HCT116 (cell line): ENCODE data around the gene INCENP. TPM values are rescaled to one million over a fixed set of nuclear protein-coding genes. Genes with fewer than 3 reads are reported as not detected.

Experiments used
- ATAC-seq: fragments of 200-7000 bp; cut with Tn5 transposase; 2 replicates; pipeline ENCODE4 v1.9.1; 2020; ENCODE audit warnings: mild to moderate bottlenecking, moderate library complexity
- BruUV-seq: library from RNA; stranded (reverse); fragments of 400-500 nt; replicated peaks from 2 replicates; lab custom pipeline; 2021; lab: Mats Ljungman, UMichigan
- CTCF ChIA-PET: fragments of 300-600 bp; sonication (Branson Sonifier 250); formaldehyde crosslinking; loops from one replicate; lab custom pipeline; 2021; ENCODE audit warnings: antibody characterized with exemption; lab: Charles Lee
- POLR2A ChIA-PET: fragments of 300-600, 350-600 bp; sonication (Branson Sonifier 250); formaldehyde crosslinking; loops from one replicate; lab custom pipeline; 2021; ENCODE audit warnings: antibody characterized with exemption; lab: Charles Lee
- RAD21 ChIA-PET, 2 experiments: fragments of 300-600 bp; sonication (Branson Sonifier 250); formaldehyde crosslinking; loops; one replicate each; lab custom pipeline; 2023; ENCODE audit warnings: low total read pairs in 2 of 2; ENCODE audit not compliant: uncharacterized antibody in 2 of 2, unreplicated experiment in 2 of 2, low non-redundant PET in 1 of 2; lab: Charles Lee
- DNase-seq: peaks from one replicate; pipeline ENCODE4 v3.0.0-alpha.2; 2010; ENCODE audit warnings: low read depth, low spot score
- H2AFZ ChIP-seq: fragments of 200-600 bp; shearing (Covaris generic), sonication (generic); 2 replicates; pipeline ENCODE4 v1.6.1; 2017; ENCODE audit warnings: low read depth, mixed run types, mixed read lengths, antibody characterized with exemption, low read length; ENCODE audit not compliant: poor library complexity, severe bottlenecking
- H3K27ac ChIP-seq: 2 replicates; pipeline ENCODE4 v1.5.1; 2012; ENCODE audit warnings: low read depth, low read length
- H3K27me3 ChIP-seq: fragments of 200-600 bp; sonication (generic); 2 replicates; pipeline ENCODE4 v1.6.1; 2016; ENCODE audit warnings: mixed run types, low read length, mixed read lengths; ENCODE audit not compliant: insufficient read depth
- H3K36me3 ChIP-seq, 2 experiments: fragments of 200-500 bp in 1 of 2; fragments of 200-600 bp in 1 of 2; sonication (Bioruptor generic) in 1 of 2; sonication (generic) in 1 of 2; 2 replicates each; pipeline versions ENCODE4 v1.5.1 to v1.6.1; 2014 to 2016; ENCODE audit warnings: low read length in 2 of 2, inconsistent platforms in 1 of 2, mixed read lengths in 1 of 2, mixed run types in 1 of 2; ENCODE audit not compliant: insufficient read depth in 2 of 2, control insufficient read depth in 1 of 2
- H3K4me1 ChIP-seq, 2 experiments: fragments of 200-600 bp in 1 of 2; sonication (generic) in 1 of 2; 2 replicates each; pipeline versions ENCODE4 v1.5.1 to v1.6.1; 2012 to 2017; ENCODE audit warnings: low read length in 2 of 2, inconsistent platforms in 1 of 2, mild to moderate bottlenecking in 1 of 2, mixed read lengths in 1 of 2, mixed run types in 1 of 2, moderate library complexity in 1 of 2; ENCODE audit not compliant: insufficient read depth in 2 of 2, control insufficient read depth in 1 of 2
- H3K4me2 ChIP-seq: fragments of 200-600 bp; sonication (generic); 2 replicates; pipeline ENCODE4 v1.6.1; 2017; ENCODE audit warnings: mixed run types, low read length, mixed read lengths
- H3K4me3 ChIP-seq, 2 experiments: fragments of 200-600 bp in 1 of 2; sonication (generic) in 1 of 2; replicated peaks in 1 of 2; 2 replicates each; pipeline ENCODE4 v1.5.1; 2011 to 2016; ENCODE audit warnings: low read length in 2 of 2, control low read depth in 1 of 2, low read depth in 1 of 2, mild to moderate bottlenecking in 1 of 2, mixed read lengths in 1 of 2, mixed run types in 1 of 2
- H3K79me2 ChIP-seq: fragments of 200-600 bp; sonication (generic); 2 replicates; pipeline ENCODE4 v1.6.1; 2017; ENCODE audit warnings: mild to moderate bottlenecking, mixed run types, low read length, moderate library complexity, mixed read lengths; ENCODE audit not compliant: insufficient read depth
- H3K9ac ChIP-seq: fragments of 200-600 bp; sonication (generic); 2 replicates; pipeline ENCODE4 v1.6.1; 2016; ENCODE audit warnings: low read length, mixed read lengths
- H3K9me2 ChIP-seq: fragments of 200-600 bp; sonication (generic), shearing (Covaris generic); 2 replicates; pipeline ENCODE4 v1.6.1; 2017; ENCODE audit warnings: mixed run types, mild to moderate bottlenecking, moderate library complexity; ENCODE audit not compliant: insufficient read depth
- H3K9me3 ChIP-seq, 2 experiments: fragments of 200-500 bp in 1 of 2; fragments of 200-600 bp in 1 of 2; sonication (Bioruptor generic) in 1 of 2; sonication (generic) in 1 of 2; 2 replicates each; pipeline ENCODE4 v1.6.1; 2014 to 2017; ENCODE audit warnings: low read length in 2 of 2, mixed read lengths in 2 of 2, inconsistent platforms in 1 of 2, low read depth in 1 of 2, mild to moderate bottlenecking in 1 of 2, mixed run types in 1 of 2, moderate library complexity in 1 of 2; ENCODE audit not compliant: control insufficient read depth in 1 of 2, insufficient read depth in 1 of 2
- H4K20me1 ChIP-seq: fragments of 200-600 bp; sonication (generic), shearing (Covaris generic); 2 replicates; pipeline ENCODE4 v1.6.1; 2017; ENCODE audit warnings: mixed run types, mild to moderate bottlenecking, moderate library complexity; ENCODE audit not compliant: insufficient read depth
- CBX3 ChIP-seq: IDR thresholded peaks from 2 replicates; pipeline ENCODE4 v1.6.1; 2012; ENCODE audit warnings: low read depth
- CEBPB ChIP-seq: IDR thresholded peaks from 2 replicates; pipeline ENCODE4 v1.6.1; 2012; ENCODE audit warnings: low read depth
- ELF1 ChIP-seq: IDR thresholded peaks from 2 replicates; pipeline ENCODE4 v1.6.1; 2012; ENCODE audit warnings: low read depth, borderline replicate concordance
- EZH2phosphoT487 ChIP-seq: fragments of 200-600 bp; IDR thresholded peaks from 2 replicates; pipeline ENCODE4 v1.6.1; 2018; ENCODE audit warnings: antibody characterized with exemption, borderline replicate concordance
- FOSL1 ChIP-seq: IDR thresholded peaks from 2 replicates; pipeline ENCODE4 v1.6.1; 2012; ENCODE audit warnings: low read depth
- JUND ChIP-seq: IDR thresholded peaks from 2 replicates; pipeline ENCODE4 v1.6.1; 2012
- POLR2AphosphoS5 ChIP-seq: IDR thresholded peaks from 2 replicates; pipeline ENCODE4 v1.6.1; 2011; ENCODE audit warnings: mild to moderate bottlenecking, low read depth, low read length, moderate library complexity
- RAD21 ChIP-seq: IDR thresholded peaks from 2 replicates; pipeline ENCODE4 v1.6.1; 2012; ENCODE audit warnings: low read depth, mild to moderate bottlenecking
- SP1 ChIP-seq: IDR thresholded peaks from 2 replicates; pipeline ENCODE4 v1.6.1; 2012; ENCODE audit warnings: low read depth
- TCF7L2 ChIP-seq: IDR thresholded peaks from 2 replicates; pipeline ENCODE4 v1.7.0; 2011; ENCODE audit warnings: borderline replicate concordance, inconsistent platforms; ENCODE audit not compliant: insufficient read depth, insufficient read length; ENCODE audit errors: extremely low read depth
- YY1 ChIP-seq: IDR thresholded peaks from 2 replicates; pipeline ENCODE4 v1.6.1; 2011; ENCODE audit warnings: low read length, low read depth, moderate library complexity, mild to moderate bottlenecking; ENCODE audit not compliant: insufficient replicate concordance; ENCODE audit errors: extremely low read depth
- ZFX ChIP-seq: fragments of 450-650 bp; IDR thresholded peaks from 2 replicates; pipeline ENCODE4 v1.6.1; 2017
- intact Hi-C: fragments of 100-400 bp; cut with micrococcal nuclease; formaldehyde crosslinking; loops from 2 replicates; pipeline ENCODE4 v1.10.0; 2022
- total RNA-seq: library from RNA; stranded (reverse); gene quantifications from one replicate; pipeline ENCODE4 v1.2.1, GENCODE V29; 2021; ENCODE audit not compliant: unreplicated experiment
- TF ChIP-seq, protein P1 (sequence below), 3 experiments: fragments of 200-600 bp in 1 of 3; sonication (generic) in 1 of 3; IDR thresholded peaks in 2 of 3; conservative IDR thresholded peaks in 1 of 3; 2 replicates each; pipeline ENCODE4 v1.5.1; 2012 to 2017; ENCODE audit warnings: low read depth in 2 of 3, low read length in 2 of 3, antibody characterized with exemption in 1 of 3, borderline replicate concordance in 1 of 3, control low read depth in 1 of 3, mild to moderate bottlenecking in 1 of 3, mixed read lengths in 1 of 3, mixed run types in 1 of 3, moderate library complexity in 1 of 3; ENCODE audit not compliant: insufficient read depth in 1 of 3
- TF ChIP-seq, protein P2 (sequence below): IDR thresholded peaks from 2 replicates; pipeline ENCODE4 v1.6.1; 2012; ENCODE audit warnings: low read depth

Gene INCENP
- total RNA-seq, 1 experiment from 2014 or later, result 118 TPM

DNA sequence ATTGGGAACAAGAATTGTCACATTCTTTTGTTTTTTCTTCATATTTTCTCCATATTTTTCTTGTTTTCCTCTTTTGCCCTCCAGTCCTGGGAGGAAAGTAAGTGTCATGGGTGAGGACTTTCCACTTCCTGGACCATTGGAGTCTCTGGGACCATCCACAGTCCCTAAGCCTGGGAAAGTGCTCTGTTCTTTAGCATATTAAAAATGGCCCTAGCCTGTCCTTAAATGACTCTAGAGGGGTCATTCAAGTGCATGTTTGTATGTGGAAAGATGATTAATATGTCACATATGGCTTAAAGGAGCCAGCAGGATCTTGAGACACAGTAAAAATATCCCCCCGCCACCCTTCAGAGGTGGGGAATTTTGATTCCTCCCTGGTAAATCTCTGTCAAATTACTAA is 46.1 kb downstream of the INCENP start:
- POLR2A ChIA-PET, result no interaction called here

DNA sequence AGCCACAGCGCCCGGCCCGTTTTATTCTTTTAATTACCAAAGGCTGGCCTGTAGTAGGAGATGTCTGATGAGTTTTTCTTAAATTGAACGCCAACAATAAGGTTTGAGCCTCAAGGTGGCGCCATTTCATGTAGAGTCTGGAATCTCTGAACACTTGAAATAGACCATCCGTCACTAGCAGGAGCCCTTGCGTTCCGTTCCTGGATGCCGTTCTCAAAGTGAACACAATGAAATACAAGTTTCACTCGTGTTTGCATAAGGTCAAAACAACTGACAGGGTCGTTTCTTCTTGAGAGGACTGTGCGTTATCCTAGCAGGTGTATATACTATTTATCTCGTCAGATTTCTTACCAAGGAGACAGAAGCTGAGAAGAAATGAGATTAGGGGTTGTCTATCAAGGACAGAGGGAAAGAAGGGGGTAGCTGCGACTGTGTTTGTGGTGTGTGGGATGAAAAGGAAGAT is 47.5 kb downstream of the INCENP start:
- Histone ChIP-seq H3K79me2 (no peaks in the 10 kb centered on the region), H3K4me3 (peak overlapping the region; percentile 14 to 28; a peak in 2 of 4 replicates), H3K9me3 (no peaks in the 10 kb centered on the region), H3K36me3 (no peaks in the 10 kb centered on the region), H3K9ac (no peak overlapping the region), H3K4me2 (peak overlapping the region; percentile 61), H3K9me2 (no peaks in the 10 kb centered on the region), H3K27ac (no peak overlapping the region), H3K4me1 (peaks cover 0 to 4% of the 10 kb centered on the region in 2 experiments; a peak in 1 of 4 replicates), H3K27me3 (0 out of 2 replicates have a peak, but pooled peaks cover 3% of the 10 kb centered on the region), H2AFZ (peak overlapping the region; percentile 99), H4K20me1 (no peaks in the 10 kb centered on the region)
- intact Hi-C loops, result loop anchor here (1.0 to 5.0 kb wide), 4 partner anchors 36 to 206 kb away; partner anchors contain the start of gene SCGB2A1
- ChIA-PET RAD21 (interaction anchor here in 1 of 2 experiments (1.0 kb wide), 1 partner anchor 151 kb away, joined by 3 read pairs; no protein-coding TSS in a partner anchor), CTCF (interaction anchor here (0.7 to 1.6 kb wide), 9 partner anchors 9 to 374 kb away, joined by 3 to 5 read pairs (median 4); no protein-coding TSS in a partner anchor), POLR2A (no interaction called here)
- peak; percentile 93 for ATAC-seq
- peak; percentile 94 for DNase-seq
- no TSS peak for BruUV-seq
- TF ChIP-seq, protein P1, sequence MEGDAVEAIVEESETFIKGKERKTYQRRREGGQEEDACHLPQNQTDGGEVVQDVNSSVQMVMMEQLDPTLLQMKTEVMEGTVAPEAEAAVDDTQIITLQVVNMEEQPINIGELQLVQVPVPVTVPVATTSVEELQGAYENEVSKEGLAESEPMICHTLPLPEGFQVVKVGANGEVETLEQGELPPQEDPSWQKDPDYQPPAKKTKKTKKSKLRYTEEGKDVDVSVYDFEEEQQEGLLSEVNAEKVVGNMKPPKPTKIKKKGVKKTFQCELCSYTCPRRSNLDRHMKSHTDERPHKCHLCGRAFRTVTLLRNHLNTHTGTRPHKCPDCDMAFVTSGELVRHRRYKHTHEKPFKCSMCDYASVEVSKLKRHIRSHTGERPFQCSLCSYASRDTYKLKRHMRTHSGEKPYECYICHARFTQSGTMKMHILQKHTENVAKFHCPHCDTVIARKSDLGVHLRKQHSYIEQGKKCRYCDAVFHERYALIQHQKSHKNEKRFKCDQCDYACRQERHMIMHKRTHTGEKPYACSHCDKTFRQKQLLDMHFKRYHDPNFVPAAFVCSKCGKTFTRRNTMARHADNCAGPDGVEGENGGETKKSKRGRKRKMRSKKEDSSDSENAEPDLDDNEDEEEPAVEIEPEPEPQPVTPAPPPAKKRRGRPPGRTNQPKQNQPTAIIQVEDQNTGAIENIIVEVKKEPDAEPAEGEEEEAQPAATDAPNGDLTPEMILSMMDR (IDR thresholded peaks at IDR 0.05 in 2 of 3, conservative IDR thresholded peaks at IDR 0.05 in 1 of 3; ENCODE audit: borderline replicate concordance in 1 of 3, insufficient read depth in 1 of 3, low read depth in 2 of 3, low read length in 2 of 3), result peak; percentile 68 to 98 (median 73)
- TF ChIP-seq TCF7L2 (no peak), EZH2phosphoT487 (no peak), RAD21 (peak; percentile 81), POLR2AphosphoS5 (no peak), ZFX (no peak), JUND (no peak)
- TF ChIP-seq, protein P2, sequence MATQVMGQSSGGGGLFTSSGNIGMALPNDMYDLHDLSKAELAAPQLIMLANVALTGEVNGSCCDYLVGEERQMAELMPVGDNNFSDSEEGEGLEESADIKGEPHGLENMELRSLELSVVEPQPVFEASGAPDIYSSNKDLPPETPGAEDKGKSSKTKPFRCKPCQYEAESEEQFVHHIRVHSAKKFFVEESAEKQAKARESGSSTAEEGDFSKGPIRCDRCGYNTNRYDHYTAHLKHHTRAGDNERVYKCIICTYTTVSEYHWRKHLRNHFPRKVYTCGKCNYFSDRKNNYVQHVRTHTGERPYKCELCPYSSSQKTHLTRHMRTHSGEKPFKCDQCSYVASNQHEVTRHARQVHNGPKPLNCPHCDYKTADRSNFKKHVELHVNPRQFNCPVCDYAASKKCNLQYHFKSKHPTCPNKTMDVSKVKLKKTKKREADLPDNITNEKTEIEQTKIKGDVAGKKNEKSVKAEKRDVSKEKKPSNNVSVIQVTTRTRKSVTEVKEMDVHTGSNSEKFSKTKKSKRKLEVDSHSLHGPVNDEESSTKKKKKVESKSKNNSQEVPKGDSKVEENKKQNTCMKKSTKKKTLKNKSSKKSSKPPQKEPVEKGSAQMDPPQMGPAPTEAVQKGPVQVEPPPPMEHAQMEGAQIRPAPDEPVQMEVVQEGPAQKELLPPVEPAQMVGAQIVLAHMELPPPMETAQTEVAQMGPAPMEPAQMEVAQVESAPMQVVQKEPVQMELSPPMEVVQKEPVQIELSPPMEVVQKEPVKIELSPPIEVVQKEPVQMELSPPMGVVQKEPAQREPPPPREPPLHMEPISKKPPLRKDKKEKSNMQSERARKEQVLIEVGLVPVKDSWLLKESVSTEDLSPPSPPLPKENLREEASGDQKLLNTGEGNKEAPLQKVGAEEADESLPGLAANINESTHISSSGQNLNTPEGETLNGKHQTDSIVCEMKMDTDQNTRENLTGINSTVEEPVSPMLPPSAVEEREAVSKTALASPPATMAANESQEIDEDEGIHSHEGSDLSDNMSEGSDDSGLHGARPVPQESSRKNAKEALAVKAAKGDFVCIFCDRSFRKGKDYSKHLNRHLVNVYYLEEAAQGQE, result no peak

More for the DNA sequence above, 46.1 kb downstream of the INCENP start:
- Histone ChIP-seq H3K9me2 (no peaks in the 10 kb centered on the region), H3K4me1 (peaks cover 0 to 4% of the 10 kb centered on the region in 2 experiments; a peak in 1 of 4 replicates), H3K4me3 (no peak overlapping the region), H3K9me3 (no peaks in the 10 kb centered on the region), H3K36me3 (no peaks in the 10 kb centered on the region), H2AFZ (no peak overlapping the region), H4K20me1 (no peaks in the 10 kb centered on the region), H3K79me2 (no peaks in the 10 kb centered on the region), H3K9ac (no peak overlapping the region), H3K4me2 (no peak overlapping the region), H3K27ac (no peak overlapping the region), H3K27me3 (0 out of 2 replicates have a peak, but pooled peaks cover 3% of the 10 kb centered on the region)
- RAD21 ChIA-PET, result interaction anchor here in 1 of 2 experiments (0.5 kb wide), 1 partner anchor 9 kb away, joined by 3 read pairs; no protein-coding TSS in a partner anchor
- CTCF ChIA-PET, result no interaction called here
- BruUV-seq, result no TSS peak
- TF ChIP-seq JUND, result no peak
- TF ChIP-seq CBX3, result no peak
- no peak for TF ChIP-seq CEBPB
- TF ChIP-seq SP1, result no peak
- no peak for TF ChIP-seq FOSL1
- TF ChIP-seq ELF1, result no peak
- no peak for TF ChIP-seq YY1
- ATAC-seq (no peak), DNase-seq (no peak)
- intact Hi-C loops, result loop anchor here (2.0 to 5.0 kb wide), 3 partner anchors 37 to 207 kb away; partner anchors contain the start of gene SCGB2A1
